Activated effector memory CD4-positive, alpha-beta T cell treated with Interleukin-2 at 50 U/mL for 16 hours (primary cell): ENCODE data around the gene RPS6KA5.

Experiments
- DNase-seq: peaks from one replicate; pipeline ENCODE4 v3.0.0-alpha.2; 2020

Gene RPS6KA5

GRCh38 chr14:91021991-91022621 is 38.3 kb downstream of the RPS6KA5 start:
- no peak for DNase-seq

DNA sequence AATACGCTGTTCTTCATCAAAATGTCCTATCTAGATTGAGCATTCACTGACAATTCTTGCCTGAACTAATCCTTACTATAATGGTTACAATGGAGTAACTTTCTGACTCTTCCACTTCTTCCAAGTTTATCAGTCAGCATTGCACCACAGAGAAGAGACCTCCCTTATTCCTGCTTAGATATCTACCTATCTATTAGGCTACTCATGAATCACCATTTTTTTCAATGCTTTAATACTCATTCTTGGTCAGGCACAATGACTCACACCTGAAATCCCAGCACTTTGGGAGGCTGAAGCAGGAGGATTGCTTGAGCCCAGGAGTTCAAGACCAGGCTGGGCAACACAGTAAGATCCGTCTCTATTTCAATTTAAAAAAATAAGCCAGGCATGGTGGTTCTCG is 39.3 kb downstream of the RPS6KA5 start:
- no peak for DNase-seq

GRCh38 chr14:91019673-91020072 is 40.8 kb downstream of the RPS6KA5 start:
- DNase-seq: no peak

GRCh38 chr14:91018481-91018880 is 42.0 kb downstream of the RPS6KA5 start:
- DNase-seq: no peak

DNA sequence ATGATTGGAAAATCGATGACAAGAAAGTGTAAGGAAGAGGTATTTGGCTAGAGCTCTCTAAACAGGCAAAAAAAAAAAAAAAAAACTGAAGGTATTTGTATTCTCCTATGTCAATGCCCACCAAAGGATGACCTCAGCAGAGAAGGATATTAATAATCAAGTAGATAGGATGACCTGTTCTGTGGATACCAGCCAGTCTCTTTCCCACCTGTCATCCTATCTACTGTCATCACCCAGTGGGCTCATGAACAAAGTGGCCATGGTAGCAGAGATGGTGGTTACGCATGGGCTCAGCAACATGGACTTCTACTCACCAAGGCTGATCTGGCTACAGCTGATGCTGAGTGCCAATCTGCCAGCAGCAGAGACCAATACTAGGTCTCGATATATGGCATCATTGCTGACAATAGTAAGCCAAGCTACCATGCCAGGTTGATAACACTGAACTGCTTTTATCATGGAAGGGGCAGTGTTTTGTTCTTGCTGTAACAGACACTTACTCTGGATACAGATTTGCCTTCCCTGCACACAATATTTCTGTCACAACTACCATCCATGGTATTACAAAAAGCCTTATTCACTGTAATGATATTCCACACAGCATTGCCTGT is 43.5 kb downstream of the RPS6KA5 start:
- no peak for DNase-seq

DNA sequence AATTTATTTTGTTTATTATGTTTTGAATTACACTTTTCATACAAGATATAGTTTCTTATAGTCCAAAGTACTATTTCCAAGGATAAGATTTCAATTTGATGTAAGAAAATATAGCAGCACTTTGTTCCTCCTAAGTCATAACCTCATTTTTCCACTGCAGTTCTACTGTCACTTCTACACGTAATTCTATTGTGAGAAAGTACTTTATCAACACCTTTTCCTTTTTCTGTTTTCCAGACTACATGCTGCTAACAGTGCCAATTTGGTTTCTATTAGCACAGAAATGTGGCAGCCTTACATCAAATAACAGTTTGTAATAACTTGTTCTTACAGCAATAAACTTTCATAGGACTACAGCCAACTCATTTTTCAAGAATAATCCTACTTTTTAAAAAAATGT is 45.0 kb downstream of the RPS6KA5 start:
- DNase-seq: no peak

DNA sequence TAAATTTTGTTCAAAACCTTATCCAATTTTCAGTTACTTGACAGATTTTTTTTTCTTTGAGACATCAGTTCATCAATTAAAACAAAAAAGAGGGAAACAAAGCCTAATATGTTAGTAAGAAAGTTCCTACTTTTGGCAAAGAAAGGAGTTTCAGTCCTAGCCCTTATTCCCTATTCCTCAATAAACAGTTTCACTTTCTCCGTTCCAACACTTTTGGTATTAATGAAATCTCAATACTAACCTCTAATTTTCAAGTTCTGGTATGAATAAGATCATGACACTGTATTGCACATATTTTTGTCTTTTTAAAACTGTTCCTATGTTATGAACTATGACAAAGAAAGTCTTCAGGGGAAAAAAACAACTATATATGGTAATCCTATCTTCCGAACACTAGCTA is 48.4 kb downstream of the RPS6KA5 start:
- DNase-seq: no peak

- no peak for DNase-seq
Measured at GRCh38 chr14:91010153-91010533, 50.3 kb downstream of the RPS6KA5 start.

GRCh38 chr14:91009501-91010152 is 50.8 kb downstream of the RPS6KA5 start:
- DNase-seq: no peak

DNA sequence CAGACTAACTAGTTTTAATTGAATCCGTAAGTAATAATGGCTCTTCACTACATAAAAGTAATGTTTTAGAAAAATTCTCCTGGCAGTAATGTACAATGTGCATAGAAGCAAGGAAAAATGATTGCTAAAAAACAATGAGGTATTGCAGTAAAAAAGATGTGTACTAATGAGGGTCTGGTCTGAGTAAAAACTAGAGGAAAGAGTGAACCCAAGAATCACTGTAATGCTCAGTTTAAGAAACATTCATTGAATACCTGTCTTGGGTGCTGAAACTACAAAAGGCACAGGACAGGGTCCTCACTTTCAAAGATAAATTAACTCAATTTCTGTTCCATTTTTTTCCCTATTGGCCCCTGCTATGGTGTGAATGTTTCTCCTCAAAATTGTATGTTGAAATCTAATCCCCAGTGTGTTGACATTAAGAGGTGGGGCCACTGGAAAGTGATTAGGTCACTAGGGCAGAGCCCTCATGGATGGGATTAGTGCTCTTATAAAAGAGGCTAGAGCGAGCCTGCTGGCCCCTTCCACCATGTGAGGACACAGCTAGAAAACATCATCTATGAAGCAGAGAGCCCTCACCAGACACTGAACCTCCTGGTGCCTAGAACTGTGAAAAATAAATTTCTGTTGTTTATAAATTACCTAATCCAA is 51.6 kb downstream of the RPS6KA5 start:
- no peak for DNase-seq

- DNase-seq: no peak
Measured at GRCh38 chr14:91005716-91006115, 54.7 kb downstream of the RPS6KA5 start.

DNA sequence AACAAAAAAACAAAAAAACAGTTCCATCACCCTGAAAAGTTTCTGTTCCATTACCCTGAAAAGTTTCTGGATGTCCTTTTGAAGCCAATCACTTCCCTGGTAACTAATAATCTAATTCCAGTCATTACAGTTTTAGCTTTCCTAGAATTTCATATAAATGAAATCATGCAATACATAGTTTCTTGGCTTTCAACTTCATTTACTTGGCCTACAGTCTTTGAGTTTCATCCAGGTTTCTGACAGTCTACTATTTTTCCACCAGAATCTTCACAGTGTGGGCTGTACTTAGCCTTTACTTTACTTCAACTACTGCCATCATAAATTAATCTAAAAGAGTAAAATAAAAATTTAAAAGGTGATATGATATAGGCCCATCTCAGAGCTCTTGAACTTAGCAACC is 55.5 kb downstream of the RPS6KA5 start:
- DNase-seq: no peak

- no peak for DNase-seq
Measured at GRCh38 chr14:90999299-90999698, 61.1 kb downstream of the RPS6KA5 start.

DNA sequence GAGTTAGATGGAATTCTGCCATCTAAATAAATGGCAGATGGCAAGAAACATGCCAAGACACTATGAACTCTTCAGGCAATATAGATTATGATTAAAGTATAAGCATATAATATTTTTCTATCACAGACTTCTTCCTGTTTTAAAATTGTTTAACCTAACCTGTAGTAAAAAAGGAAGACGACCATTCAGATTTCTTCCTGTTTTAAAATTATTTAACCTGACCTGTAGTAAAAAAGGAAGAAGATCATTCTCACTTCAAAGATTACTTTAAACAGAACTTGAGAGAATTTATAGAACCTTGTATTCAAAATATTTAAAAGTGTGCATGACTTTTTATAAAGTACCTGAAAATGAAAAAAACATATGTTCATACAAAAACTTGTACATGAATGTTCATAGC is 63.5 kb downstream of the RPS6KA5 start:
- no peak for DNase-seq

DNA sequence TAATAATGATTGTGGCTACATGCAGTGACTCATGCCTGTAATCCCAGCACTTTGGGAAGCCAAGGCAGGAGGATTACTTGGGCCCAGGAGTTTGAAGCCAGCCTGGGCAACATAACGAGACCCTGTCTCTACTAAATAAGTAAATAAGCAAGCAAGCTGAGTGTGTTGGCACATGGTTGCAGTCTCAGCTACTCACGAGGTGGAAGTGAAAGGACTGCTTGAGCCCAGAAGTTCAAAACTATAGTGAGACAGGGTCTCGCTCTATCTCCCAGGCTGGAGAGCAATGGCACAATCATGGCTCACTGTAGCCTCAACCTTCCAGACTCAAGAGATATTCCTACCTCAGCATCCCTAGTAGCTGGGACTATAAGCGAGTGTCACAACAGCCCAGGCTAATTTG is 64.7 kb downstream of the RPS6KA5 start:
- no peak for DNase-seq

DNA sequence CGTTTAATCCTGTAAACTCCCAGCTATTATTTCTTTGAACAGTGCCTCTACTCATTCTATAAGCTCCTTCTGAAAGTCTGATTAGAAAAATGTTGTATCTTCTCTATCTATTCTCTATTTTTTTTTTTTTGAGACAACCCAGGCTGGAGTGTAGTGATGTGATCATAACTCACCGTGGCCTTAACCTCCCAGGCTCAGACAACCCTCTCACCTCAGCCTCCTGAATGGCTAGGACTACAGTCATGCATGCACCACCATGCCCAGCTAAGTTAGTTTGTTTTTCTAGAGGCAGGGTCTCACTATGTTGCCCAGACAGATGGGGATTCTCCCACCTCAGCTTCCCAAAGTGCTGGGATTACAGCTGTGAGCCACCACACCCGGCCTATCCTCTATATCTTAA is 66.6 kb downstream of the RPS6KA5 start:
- no peak for DNase-seq

DNA sequence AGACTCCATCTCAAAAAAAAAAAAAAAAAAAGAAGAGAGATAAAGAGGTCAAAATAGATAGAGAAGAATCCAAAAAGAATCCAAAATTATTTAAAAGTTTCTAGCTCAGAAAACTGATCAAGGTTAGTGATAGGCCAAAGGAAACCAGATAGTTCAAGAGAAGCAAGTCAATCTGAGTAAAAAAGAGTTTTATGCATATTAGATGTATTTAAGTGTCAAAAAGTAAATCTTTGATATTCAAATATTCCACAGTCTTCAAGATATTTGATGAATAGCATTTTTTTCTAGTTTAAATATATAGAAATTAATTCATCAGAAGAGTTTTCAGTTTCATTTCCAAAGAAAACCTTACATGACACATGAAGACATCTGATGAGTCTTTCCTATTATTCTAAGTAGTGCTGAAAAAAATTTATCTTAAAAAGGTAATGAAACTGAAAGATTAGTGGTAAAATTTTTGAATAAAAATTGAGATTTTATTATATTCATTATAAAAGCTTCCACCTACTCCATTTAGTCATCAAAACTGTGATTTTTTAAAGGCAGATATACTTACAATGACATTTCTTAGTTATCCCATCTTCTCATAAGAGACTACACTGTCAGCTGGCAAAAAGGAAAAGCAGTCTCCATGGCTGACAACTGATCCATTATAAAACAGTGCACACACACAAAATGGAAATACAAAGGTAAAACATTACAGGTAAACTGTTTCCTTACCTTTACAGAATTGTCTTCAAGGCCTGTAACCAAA is 68.6 kb downstream of the RPS6KA5 start:
- DNase-seq: no peak

GRCh38 chr14:90990141-90990540 is 70.3 kb downstream of the RPS6KA5 start:
- no peak for DNase-seq

DNA sequence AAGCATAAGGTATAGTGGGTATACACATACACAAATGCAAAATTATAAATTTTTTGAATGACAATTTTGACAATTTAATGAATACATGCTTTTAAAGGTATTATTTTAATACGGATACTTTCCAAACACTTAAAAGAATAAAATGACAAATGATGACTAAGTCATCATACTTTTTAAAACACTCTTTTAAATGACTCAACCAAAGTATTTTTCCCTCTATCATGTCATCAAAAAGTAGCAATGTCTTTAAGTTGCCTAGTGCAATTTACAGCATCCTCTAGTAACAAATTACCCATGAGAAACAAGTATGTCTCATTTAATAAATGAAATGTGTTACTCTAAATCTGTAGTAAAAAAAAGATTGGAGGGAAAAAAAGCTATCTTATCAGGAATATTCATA is 73.3 kb downstream of the RPS6KA5 start:
- no peak for DNase-seq

DNA sequence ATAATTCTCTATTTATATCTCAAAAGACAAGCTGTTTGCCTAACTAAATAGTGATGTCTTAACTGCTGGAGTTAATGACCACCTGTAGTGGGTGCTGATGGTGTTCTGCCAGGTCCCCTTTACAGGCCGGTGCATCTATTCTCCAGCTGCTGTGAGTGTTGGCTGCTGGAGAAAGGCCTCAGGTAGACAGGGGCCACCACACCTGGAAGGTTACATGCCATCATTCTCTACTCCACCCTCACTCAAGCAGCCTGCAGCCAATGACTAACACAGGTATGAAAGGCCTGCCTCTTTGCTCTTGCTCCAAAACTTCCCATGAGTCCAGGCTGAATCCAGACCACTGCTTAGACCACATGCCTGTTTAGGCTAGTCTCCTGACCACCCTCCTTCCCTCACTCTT is 73.9 kb downstream of the RPS6KA5 start:
- DNase-seq: no peak

DNA sequence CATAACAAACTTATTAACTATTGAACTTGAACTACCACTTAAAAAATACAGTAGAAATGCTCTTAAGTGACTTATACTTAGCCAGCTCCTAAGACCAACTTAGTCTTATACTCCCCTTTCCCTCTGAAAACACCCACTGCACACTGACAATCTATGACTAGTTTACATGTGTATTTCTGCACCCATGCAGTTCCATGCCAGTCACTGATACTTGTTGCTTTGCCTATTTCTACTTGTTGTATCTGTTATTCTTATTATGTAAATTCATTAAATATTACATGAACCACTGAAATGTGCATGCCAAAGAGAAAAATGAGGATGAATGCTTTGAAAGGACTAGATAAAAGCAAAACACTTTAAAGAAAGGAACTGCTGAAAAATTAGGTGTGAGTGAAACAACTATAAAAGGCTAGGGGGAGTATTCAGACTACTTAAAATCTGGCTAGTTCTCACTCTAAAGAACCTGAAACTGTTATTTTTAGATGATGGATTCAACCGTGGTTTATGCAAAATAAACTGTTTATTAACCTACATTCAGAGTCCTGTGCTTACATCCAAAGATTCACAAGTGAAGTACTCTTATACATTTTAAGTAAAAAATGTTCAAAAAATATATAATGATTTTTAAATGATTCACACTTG is 74.7 kb downstream of the RPS6KA5 start:
- DNase-seq: no peak

DNA sequence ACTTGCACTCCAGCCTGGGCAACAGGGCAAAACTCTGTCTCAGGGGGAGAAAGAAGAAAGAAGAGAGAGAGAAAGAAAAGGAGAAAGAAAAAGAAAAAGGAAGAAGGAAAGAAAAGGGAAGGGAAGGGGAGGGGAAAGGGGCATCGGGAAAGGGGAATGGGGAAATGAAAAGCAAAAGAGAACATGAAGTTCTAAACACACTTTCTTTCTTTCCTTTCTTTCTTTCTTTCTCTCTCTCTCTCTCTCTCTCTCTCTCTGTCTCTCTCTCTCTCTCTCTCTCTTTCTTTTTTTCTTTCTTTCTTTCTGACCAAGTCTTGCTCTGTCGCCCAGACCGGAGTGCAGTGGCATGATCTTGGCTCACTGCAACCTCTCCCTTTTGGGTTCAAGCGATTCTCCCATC is 76.9 kb downstream of the RPS6KA5 start:
- DNase-seq: no peak

- no peak for DNase-seq
Measured at GRCh38 chr14:90981636-90982035, 78.8 kb downstream of the RPS6KA5 start.
